Upper lobe of right lung (tissue), 1 donor: ENCODE data around the gene CDC42EP1. TPM values are rescaled to one million over a fixed set of nuclear protein-coding genes. Genes with fewer than 3 reads are reported as not detected.
"Not testable (repeated sequence)": the region's sequence is repeated elsewhere in the genome, so short reads cannot be mapped to it uniquely, and the experiment has no call there.

Experiments
- ATAC-seq: fragments of 200-7000 bp; cut with Tn5 transposase; one replicate; pipeline ENCODE4 v1.9.1; 2020; ENCODE audit warnings: mild to moderate bottlenecking, moderate library complexity
- DNase-seq: peaks from one replicate; pipeline ENCODE4 v3.0.0-alpha.2; 2020
- H3K27ac ChIP-seq: fragments of 200-600 bp; one replicate; pipeline ENCODE4 v1.8.0; 2022
- H3K27me3 ChIP-seq: fragments of 200-600 bp; one replicate; pipeline ENCODE4 v1.8.0; 2022; ENCODE audit warnings: mild to moderate bottlenecking
- H3K36me3 ChIP-seq: fragments of 200-600 bp; one replicate; pipeline ENCODE4 v1.8.0; 2022
- H3K4me1 ChIP-seq: fragments of 200-600 bp; one replicate; pipeline ENCODE4 v1.8.0; 2022
- H3K4me3 ChIP-seq: fragments of 200-600 bp; one replicate; pipeline ENCODE4 v1.8.0; 2022; ENCODE audit warnings: mild to moderate bottlenecking
- H3K9me3 ChIP-seq: fragments of 200-600 bp; one replicate; pipeline ENCODE4 v1.8.0; 2022
- CTCF ChIP-seq: fragments of 200-600 bp; IDR thresholded peaks from one replicate; pipeline ENCODE4 v1.8.0; 2022; ENCODE audit warnings: antibody characterized with exemption
- intact Hi-C: fragments of 100-400 bp; cut with DNase I; formaldehyde crosslinking; loops from one replicate; pipeline ENCODE4 v1.11.0; 2022
- total RNA-seq: library from RNA; stranded (reverse); fragmentation: NEBNext Ultra II Directional; extraction: Animal tissue kit (Norgen Biotek cat#: 25700); gene quantifications from one replicate; pipeline ENCODE4 v1.2.1, GENCODE V29; 2021
- donor health status: DM: no; HTN: yes; CAD: no; lungs with severe emphysema.

Gene CDC42EP1
- total RNA-seq, 1 donor from 2014 or later, result 73.9 TPM

DNA sequence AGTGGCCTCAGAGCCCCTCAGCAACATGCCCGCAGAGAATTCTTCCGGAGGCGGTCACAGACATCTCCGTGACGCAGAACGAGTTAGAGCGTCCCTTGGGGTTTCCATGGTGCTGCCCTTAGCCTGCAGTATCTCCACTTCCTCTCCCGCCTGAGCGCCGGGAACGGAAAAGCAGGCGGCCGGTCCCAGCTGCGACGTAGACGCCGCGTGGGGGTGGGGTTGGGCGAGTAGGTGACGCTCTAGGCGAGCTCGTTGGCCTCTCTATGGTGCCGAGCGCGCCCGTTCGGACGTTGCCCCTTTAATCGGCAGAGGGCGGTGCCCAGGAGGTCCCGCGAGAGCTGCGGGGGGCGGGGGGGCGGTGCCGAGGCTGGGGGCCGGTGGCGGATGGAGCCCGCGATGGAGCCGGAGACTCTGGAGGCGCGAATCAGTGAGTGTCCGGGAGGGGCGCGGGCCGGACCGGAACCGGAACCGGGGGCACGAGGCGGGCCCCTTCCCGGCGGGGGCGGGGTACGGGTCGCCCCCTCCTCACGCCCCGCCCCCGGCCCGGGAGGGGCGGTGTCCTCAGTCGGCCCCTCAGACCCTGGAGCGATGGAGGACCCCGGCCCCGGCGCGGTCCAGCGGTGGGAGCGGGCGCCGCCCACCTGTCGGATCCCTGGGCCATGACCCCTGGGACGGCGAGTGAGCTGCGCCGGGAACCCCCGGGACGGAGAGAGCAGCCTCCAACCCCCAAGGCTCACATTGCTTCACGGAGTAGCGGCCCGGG, 48.4 kb downstream of the CDC42EP1 start, which contains the start of gene GGA1:
GGA1 (plus strand) TSS at position 358 of the 763 bp plus-strand sequence; CDS start at position 385, 27 bp downstream.
- H3K36me3 ChIP-seq, result no peaks in the 10 kb centered on the region
- DNase-seq (peak; percentile 98), ATAC-seq (peak; percentile 92)
- peak within 1 kb of the TSS; percentile 97 for H3K27ac ChIP-seq
- no peaks in the 10 kb centered on the region for H3K9me3 ChIP-seq
- H3K4me1 ChIP-seq, result peaks cover 48% of the 10 kb centered on the region
- no peak for TF ChIP-seq CTCF
- H3K4me3 ChIP-seq, result peak within 1 kb of the TSS; percentile 84
- intact Hi-C loops, result no loop called here
- no peaks in the 10 kb centered on the region for H3K27me3 ChIP-seq

- Histone ChIP-seq H3K36me3 (peaks cover 4% of the 10 kb centered on the region), H3K27me3 (no peaks in the 10 kb centered on the region), H3K9me3 (no peaks in the 10 kb centered on the region), H3K4me3 (peak overlapping the region; percentile 84), H3K27ac (peak overlapping the region; percentile 97), H3K4me1 (peaks cover 52% of the 10 kb centered on the region)
- intact Hi-C loops, result no loop called here
- no peak for DNase-seq
- no peak for TF ChIP-seq CTCF
- ATAC-seq, result no peak
These were observed 49.2 kb downstream of the CDC42EP1 start for GRCh38 chr22:37609240-37610152.

DNA sequence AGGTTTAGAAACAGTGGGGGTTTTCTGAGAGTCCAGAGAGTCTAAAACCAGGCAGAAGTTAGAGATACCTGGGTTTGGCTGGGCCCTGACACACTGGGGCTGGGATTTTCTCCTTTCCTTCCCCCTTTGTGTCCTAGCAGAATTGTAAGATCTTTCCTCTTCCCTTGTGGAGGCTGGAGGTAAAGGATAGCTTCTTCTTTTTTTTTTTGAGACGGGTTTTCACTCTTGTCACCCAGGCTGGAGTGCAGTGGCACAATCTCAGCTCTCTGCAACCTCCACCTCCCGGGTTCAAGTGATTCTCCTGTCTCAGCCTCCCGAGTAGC, 49.8 kb downstream of the CDC42EP1 start:
- DNase-seq, H3K27me3 ChIP-seq, H3K9me3 ChIP-seq, intact Hi-C loops, ATAC-seq: not testable (repeated sequence)
- H3K4me1 ChIP-seq, result peaks cover 52% of the 10 kb centered on the region
- peak overlapping the region; percentile 84 for H3K4me3 ChIP-seq
- peak overlapping the region; percentile 97 for H3K27ac ChIP-seq
- H3K36me3 ChIP-seq, result peaks cover 11% of the 10 kb centered on the region

- H3K27me3 ChIP-seq, result no peaks in the 10 kb centered on the region
- peak overlapping the region; percentile 97 for H3K27ac ChIP-seq
- no peaks in the 10 kb centered on the region for H3K9me3 ChIP-seq
- DNase-seq, result peak; percentile 80
- H3K4me1 ChIP-seq, result peaks cover 52% of the 10 kb centered on the region
- intact Hi-C loops, result no loop called here
- ATAC-seq, result peak; percentile 3
- H3K36me3 ChIP-seq, result peaks cover 14% of the 10 kb centered on the region
- no peak for TF ChIP-seq CTCF
- no peak overlapping the region for H3K4me3 ChIP-seq
These were observed 50.3 kb downstream of the CDC42EP1 start for GRCh38 chr22:37610480-37611129.

- Histone ChIP-seq H3K36me3 (peaks cover 20% of the 10 kb centered on the region), H3K4me1 (peaks cover 52% of the 10 kb centered on the region), H3K4me3 (no peak overlapping the region), H3K9me3 (no peaks in the 10 kb centered on the region), H3K27ac (peak overlapping the region; percentile 97), H3K27me3 (no peaks in the 10 kb centered on the region)
- DNase-seq (no peak), ATAC-seq (no peak)
- TF ChIP-seq CTCF, result no peak
- intact Hi-C loops, result no loop called here
These were observed 50.9 kb downstream of the CDC42EP1 start for GRCh38 chr22:37611207-37611606.
